ENCODE results near the gene ACIN1. TPM values are rescaled to one million over a fixed set of nuclear protein-coding genes. Genes with fewer than 3 reads are reported as not detected.

Gene ACIN1
- total and polyA plus RNA-seq, 2 experiments from 2014 or later = 76.1 to 172 TPM

GRCh38 chr14:23071244-23071920, 23.6 kb downstream of the ACIN1 start (continued):
- TF ChIP-seq POLR2AphosphoS5 (IDR thresholded peaks at IDR 0.05; ENCODE audit: low read depth) (peak; percentile 93), STAT1 (IDR thresholded peaks at IDR 0.05; ENCODE audit: unreplicated experiment) (no peak), CREB1 (CRISPR knock-in tag; IDR thresholded peaks at IDR 0.05; ENCODE audit: low read depth) (0 out of 2 replicates have a peak, but pooled peaks have one; percentile 31), NANOG (IDR thresholded peaks at IDR 0.05; ENCODE audit: borderline replicate concordance) (no peak), ZNF331 (CRISPR knock-in tag; IDR thresholded peaks at IDR 0.05; ENCODE audit: low read depth) (no peak), ZNF462 (CRISPR knock-in tag; IDR thresholded peaks at IDR 0.05) (no peak)

- H3K4me2 ChIP-seq = peak overlapping the region; percentile 85
- peak overlapping the region; percentile 83 for H3K4me3 ChIP-seq
- peak overlapping the region; percentile 98 for H3K27ac Mint-ChIP-seq
- H3K36me3 ChIP-seq (ENCODE audit: insufficient read depth) = peaks cover 42% of the 10 kb centered on the region
- H3K9me3 Mint-ChIP-seq = no peaks in the 10 kb centered on the region
- DNase-seq (ENCODE audit: low spot score) (no peak), ATAC-seq (no peak; the same call in 1 of the 3 replicates)
- H3K79me2 ChIP-seq (replicated peaks; ENCODE audit: insufficient read depth) = peaks cover 70% of the 10 kb centered on the region
- H3K36me3 Mint-ChIP-seq (ENCODE audit: low read depth) = peaks cover 82% of the 10 kb centered on the region
- peak overlapping the region; percentile 89 for H3K27ac ChIP-seq (ENCODE audit: low read depth)
- peaks cover 32% of the 10 kb centered on the region for H3K4me1 ChIP-seq (ENCODE audit: insufficient read depth)
- no peaks in the 10 kb centered on the region for H3K9me2 ChIP-seq (ENCODE audit: insufficient read depth)
- H3K27me3 ChIP-seq (ENCODE audit: insufficient read depth) = no peaks in the 10 kb centered on the region
- peaks cover 10% of the 10 kb centered on the region for H3K27me3 Mint-ChIP-seq (ENCODE audit: insufficient read depth, low read depth, poor library complexity)
- no peak overlapping the region for H2AFZ ChIP-seq
- H3F3A ChIP-seq (replicated peaks; ENCODE audit: low read depth) = peaks cover 43% of the 10 kb centered on the region
- peak overlapping the region; percentile 91 for H3K4me3 Mint-ChIP-seq
- peaks cover 31% of the 10 kb centered on the region for H4K20me1 ChIP-seq (replicated peaks; ENCODE audit: insufficient read depth)
- TF ChIP-seq ZNF462 (CRISPR knock-in tag; IDR thresholded peaks at IDR 0.05) = no peak
- H3K4me1 Mint-ChIP-seq = peaks cover 45% of the 10 kb centered on the region
Measured at GRCh38 chr14:23070262-23071129, 24.4 kb downstream of the ACIN1 start.

Measured in GM23338 (cell line).